Non-pigmented ciliary epithelial cell (primary cell): ENCODE measurements around the gene RAE1.

Source experiments
- DNase-seq: peaks from one replicate; pipeline ENCODE4 v3.0.0-alpha.2; 2010; ENCODE audit warnings: low read depth

The RAE1 gene

GRCh38 chr20:57388953-57389694 is 38.1 kb downstream of the RAE1 start:
- DNase-seq, result no peak

DNA sequence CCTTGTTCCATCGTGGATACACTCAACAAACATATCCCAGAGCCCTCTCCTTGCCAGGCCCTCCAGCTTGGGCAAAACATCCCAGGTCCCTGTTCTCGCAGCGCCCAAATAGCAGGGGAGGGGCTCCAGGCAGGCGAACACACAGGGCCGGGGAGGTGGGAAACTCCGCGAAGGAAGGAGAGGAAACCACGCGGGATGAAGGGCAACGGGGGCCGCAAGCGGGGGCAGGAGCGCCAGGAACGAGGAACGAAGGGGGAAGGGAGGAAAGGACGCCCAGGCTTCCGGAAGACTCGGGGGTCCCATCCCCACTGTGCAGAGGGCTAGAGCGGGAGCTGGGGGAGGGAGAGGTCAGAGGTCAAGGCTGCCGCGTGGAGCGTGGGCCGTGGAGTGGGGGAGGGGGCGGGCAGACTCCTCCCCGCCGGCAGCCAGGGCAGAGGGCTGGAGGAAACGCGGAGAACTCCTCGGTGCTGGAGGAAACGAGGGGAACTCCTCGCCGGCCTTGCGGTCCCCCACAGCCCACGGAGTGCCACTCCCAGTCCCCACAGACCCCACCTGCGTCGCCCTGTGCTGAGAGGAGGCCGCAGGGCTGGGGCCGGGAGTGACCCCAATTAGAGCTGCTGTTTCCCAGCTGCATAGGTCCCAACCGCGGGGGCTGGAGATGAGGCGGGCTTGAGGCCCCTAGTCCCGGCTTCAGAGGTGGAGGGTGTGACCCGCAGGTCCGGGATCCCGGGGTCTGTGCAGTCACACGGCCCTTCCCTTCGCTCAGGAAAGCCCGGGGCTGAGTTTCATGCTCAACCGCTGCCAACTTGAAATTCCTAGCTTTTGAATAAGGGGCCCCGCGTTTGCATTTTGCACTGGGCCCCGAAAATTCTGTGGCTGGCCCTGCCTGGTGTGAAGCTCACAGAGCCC is 38.9 kb downstream of the RAE1 start:
- no peak for DNase-seq

GRCh38 chr20:57390604-57391438 is 39.8 kb downstream of the RAE1 start, which contains the start of gene RBM38:
Gene RBM38, plus strand, starts transcription at chr20:57391396. Its CDS starts 186 bp downstream, at chr20:57391582.
- DNase-seq, result no peak

GRCh38 chr20:57391439-57392301 is 40.6 kb downstream of the RAE1 start:
- no peak for DNase-seq

DNA sequence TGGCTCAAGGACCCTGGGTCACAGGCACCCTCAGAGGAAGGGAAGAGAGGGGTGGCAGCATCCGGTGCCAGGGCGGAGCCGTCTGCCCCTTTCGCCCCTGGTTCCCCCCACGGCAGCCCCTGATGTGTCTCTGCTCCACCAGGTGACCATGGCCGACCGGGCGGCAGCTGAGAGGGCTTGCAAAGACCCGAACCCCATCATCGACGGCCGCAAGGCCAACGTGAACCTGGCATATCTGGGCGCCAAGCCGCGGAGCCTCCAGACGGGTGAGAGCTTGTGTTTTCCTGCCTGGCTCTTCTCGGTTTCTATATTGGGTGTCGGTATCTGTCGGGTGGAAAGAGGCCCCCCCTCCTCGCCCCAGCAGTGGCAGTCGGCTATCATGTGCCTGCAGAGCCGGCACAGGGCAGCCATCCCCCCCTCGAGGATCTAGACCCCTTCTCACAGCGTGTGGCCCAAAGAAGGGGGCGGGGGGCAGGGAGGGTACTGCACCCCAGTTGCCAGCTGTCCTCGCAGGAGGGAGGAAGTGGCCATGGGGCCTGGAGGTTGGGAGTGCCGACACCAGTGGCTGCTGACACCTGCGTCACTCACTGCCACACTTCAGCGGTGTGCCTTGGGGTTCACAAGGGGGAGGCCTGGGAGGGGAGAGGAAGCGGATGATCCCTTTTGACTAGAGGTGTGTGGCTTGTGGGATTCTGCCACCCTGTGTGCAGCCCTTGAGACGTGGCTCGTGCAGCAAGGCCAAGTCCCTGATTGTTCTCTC is 41.6 kb downstream of the RAE1 start:
- DNase-seq, result no peak

- DNase-seq, result no peak
These were observed 42.5 kb downstream of the RAE1 start for GRCh38 chr20:57393321-57394120.

DNA sequence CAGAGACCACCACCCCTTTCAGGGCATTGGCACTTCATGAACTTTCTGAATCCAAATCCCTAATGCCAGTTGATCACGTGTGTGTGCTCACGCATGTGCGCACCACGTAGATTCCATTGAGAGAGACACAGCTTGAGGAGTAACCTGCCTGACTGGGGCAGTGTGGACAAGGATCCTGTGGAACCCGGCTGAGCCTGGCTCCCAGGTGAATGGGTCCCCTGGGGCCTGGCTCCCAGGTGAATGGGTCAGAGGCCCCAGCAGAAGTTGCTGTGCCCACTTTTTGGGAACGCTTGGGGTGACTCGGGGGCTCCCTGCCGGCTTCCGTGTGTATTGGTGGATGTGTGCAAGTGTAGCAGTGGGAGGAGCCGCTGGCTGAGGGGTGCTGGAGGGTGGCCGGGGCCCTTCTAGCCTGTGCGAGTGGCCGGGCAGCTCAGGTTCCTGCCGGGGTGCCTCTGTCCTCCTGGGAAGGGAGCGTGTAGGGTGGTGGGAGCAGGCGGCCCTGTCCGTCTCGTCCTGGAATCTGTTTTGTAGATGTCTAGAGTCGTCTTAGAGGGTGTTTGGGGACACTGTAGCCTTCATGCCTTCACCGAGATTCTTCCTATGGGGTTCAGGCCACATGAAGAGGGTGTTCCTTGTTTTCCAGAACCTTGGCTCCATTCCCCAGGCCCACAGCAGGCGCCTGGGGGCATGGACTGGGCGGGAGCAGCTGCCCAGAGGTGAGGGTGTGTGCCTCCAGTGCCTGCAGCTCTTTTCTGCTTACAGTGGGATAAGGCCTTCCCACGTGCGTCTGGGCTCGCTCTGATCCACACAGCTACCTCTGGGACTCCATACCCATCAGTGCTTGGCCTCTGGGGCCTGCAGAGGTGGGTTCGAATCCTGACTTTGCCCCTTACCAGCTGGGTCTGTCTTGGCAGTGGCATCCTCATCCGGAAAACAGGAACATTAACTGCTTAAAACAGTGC is 43.3 kb downstream of the RAE1 start:
- DNase-seq, result no peak

DNA sequence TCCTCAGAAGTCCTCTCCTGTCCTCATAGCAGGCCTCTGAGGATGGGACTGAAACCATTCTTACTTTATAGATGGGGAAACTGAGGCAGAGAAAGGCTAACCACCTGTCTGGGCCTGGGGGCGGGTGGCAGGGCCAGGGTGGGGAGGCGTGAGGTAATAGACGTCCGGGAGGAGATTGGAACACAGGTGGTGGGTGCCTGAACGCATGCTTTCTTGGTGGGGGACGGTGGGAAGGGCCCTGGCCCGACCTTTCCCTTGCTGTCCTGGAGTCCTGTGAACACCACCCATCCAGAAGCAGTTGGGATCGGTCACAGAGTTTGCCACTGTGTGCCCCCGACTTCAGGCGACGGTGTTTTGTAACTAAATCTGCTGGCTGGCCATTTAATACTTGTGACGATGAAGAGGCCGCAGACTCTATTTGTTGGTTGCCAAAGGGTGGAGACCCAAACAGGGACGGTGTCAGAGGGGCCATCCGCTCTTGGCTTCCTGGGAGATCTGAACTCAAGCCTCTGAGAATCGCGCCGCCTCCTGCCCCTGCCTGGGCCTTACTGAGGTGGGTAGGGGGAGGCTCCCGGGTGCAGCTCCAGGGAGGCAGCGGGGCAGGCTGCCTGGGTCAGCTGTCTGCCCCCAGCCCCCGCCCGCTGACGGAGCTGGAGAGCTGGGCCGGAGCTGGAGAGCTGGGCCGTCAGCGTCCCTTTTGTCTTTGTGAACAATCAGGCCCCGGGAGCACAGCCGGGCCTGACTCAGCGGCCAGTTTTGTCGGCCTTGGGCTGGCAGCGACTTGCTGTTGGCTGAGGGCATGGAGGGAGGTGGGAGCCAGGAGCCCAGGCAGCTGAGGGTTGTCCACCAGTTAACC is 44.3 kb downstream of the RAE1 start:
- DNase-seq, result peak; percentile 17

GRCh38 chr20:57396212-57396983 is 45.3 kb downstream of the RAE1 start:
- no peak for DNase-seq

- no peak for DNase-seq
These were observed 46.1 kb downstream of the RAE1 start for GRCh38 chr20:57396984-57397692.

GRCh38 chr20:57397693-57398108 is 46.6 kb downstream of the RAE1 start:
- no peak for DNase-seq

DNA sequence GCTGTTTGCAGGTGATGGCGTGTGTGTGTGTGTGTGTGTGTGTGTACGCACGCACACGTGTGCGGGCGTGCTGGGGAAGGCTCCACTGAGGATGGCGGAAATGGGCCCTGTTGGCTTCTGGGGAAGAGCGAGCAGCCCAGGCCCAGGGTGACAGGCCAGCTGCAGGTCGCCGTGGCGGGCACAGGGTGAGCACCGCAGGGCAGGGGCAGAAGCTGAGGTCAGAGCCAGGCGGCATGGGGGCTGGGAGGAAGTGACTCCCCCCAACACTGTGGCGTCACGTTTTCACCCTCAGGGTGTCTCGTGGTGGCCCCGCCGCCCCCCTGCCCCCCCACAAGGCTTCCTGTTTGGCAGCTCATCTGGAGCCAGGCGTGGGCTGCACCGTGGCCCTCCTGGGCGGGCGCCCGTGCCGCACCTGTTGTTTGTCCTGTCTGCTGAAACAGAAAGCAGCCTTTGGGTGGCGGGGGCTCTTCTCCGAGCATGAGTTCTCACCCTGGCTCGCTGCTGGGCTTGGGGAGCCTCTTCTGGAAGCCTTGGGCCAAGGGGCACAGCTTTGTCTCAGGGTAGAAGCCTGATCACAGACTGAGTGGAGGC is 47.3 kb downstream of the RAE1 start:
- DNase-seq, result no peak

GRCh38 chr20:57398901-57399535 is 48.0 kb downstream of the RAE1 start:
- DNase-seq, result no peak

DNA sequence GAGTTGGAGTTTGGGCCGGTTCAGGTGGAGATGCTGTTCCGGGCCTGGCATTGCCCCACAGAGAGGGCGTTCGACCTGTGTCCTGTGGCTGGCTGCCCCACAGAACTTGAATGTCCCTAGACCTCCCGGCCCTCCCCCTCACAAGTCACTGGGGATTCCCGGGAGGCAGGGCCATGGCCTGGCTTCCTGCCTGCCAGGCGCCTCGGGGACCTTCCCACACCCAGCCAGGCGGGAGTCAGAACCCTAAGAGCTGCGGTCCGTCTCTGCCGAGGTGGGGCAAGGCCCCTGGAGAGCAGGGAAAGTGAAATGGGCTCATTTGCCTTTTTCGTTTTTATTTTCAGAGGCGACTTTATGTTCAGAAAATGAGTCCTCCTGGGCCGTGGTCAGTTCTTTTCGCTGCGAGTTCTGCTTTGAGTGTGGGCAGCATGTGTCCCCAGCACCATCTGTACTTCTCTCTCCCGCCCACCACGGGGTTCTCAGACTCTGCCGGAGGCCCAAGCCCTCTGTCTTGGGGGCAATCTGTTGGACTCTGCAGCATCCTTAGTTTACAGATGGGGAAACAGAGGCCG is 48.6 kb downstream of the RAE1 start:
- DNase-seq, result no peak

- no peak for DNase-seq
These were observed 49.2 kb downstream of the RAE1 start for GRCh38 chr20:57400231-57400701.
